HCT116 (cell line): ENCODE results near the gene ISCA2. TPM values are rescaled to one million over a fixed set of nuclear protein-coding genes. Genes with fewer than 3 reads are reported as not detected.

Experiments
- ATAC-seq: fragments of 200-7000 bp; cut with Tn5 transposase; 2 replicates; pipeline ENCODE4 v1.9.1; 2020; ENCODE audit warnings: mild to moderate bottlenecking, moderate library complexity
- BruUV-seq: library from RNA; stranded (reverse); fragments of 400-500 nt; replicated peaks from 2 replicates; lab custom pipeline; 2021; lab: Mats Ljungman, UMichigan
- CTCF ChIA-PET: fragments of 300-600 bp; sonication (Branson Sonifier 250); formaldehyde crosslinking; loops from one replicate; lab custom pipeline; 2021; ENCODE audit warnings: antibody characterized with exemption; lab: Charles Lee
- POLR2A ChIA-PET: fragments of 300-600, 350-600 bp; sonication (Branson Sonifier 250); formaldehyde crosslinking; loops from one replicate; lab custom pipeline; 2021; ENCODE audit warnings: antibody characterized with exemption; lab: Charles Lee
- RAD21 ChIA-PET, 2 experiments: fragments of 300-600 bp; sonication (Branson Sonifier 250); formaldehyde crosslinking; loops; one replicate each; lab custom pipeline; 2023; ENCODE audit warnings: low total read pairs in 2 of 2; ENCODE audit not compliant: uncharacterized antibody in 2 of 2, unreplicated experiment in 2 of 2, low non-redundant PET in 1 of 2; lab: Charles Lee
- DNase-seq: peaks from one replicate; pipeline ENCODE4 v3.0.0-alpha.2; 2010; ENCODE audit warnings: low read depth, low spot score
- H2AFZ ChIP-seq: fragments of 200-600 bp; shearing (Covaris generic), sonication (generic); 2 replicates; pipeline ENCODE4 v1.6.1; 2017; ENCODE audit warnings: low read depth, mixed run types, mixed read lengths, antibody characterized with exemption, low read length; ENCODE audit not compliant: poor library complexity, severe bottlenecking
- H3K27ac ChIP-seq: 2 replicates; pipeline ENCODE4 v1.5.1; 2012; ENCODE audit warnings: low read depth, low read length
- H3K27me3 ChIP-seq: fragments of 200-600 bp; sonication (generic); 2 replicates; pipeline ENCODE4 v1.6.1; 2016; ENCODE audit warnings: mixed run types, low read length, mixed read lengths; ENCODE audit not compliant: insufficient read depth
- H3K36me3 ChIP-seq, 2 experiments: fragments of 200-500 bp in 1 of 2; fragments of 200-600 bp in 1 of 2; sonication (Bioruptor generic) in 1 of 2; sonication (generic) in 1 of 2; 2 replicates each; pipeline versions ENCODE4 v1.5.1 to v1.6.1; 2014 to 2016; ENCODE audit warnings: low read length in 2 of 2, inconsistent platforms in 1 of 2, mixed read lengths in 1 of 2, mixed run types in 1 of 2; ENCODE audit not compliant: insufficient read depth in 2 of 2, control insufficient read depth in 1 of 2
- H3K4me1 ChIP-seq, 2 experiments: fragments of 200-600 bp in 1 of 2; sonication (generic) in 1 of 2; 2 replicates each; pipeline versions ENCODE4 v1.5.1 to v1.6.1; 2012 to 2017; ENCODE audit warnings: low read length in 2 of 2, inconsistent platforms in 1 of 2, mild to moderate bottlenecking in 1 of 2, mixed read lengths in 1 of 2, mixed run types in 1 of 2, moderate library complexity in 1 of 2; ENCODE audit not compliant: insufficient read depth in 2 of 2, control insufficient read depth in 1 of 2
- H3K4me2 ChIP-seq: fragments of 200-600 bp; sonication (generic); 2 replicates; pipeline ENCODE4 v1.6.1; 2017; ENCODE audit warnings: mixed run types, low read length, mixed read lengths
- H3K4me3 ChIP-seq, 2 experiments: fragments of 200-600 bp in 1 of 2; sonication (generic) in 1 of 2; replicated peaks in 1 of 2; 2 replicates each; pipeline ENCODE4 v1.5.1; 2011 to 2016; ENCODE audit warnings: low read length in 2 of 2, control low read depth in 1 of 2, low read depth in 1 of 2, mild to moderate bottlenecking in 1 of 2, mixed read lengths in 1 of 2, mixed run types in 1 of 2
- H3K79me2 ChIP-seq: fragments of 200-600 bp; sonication (generic); 2 replicates; pipeline ENCODE4 v1.6.1; 2017; ENCODE audit warnings: mild to moderate bottlenecking, mixed run types, low read length, moderate library complexity, mixed read lengths; ENCODE audit not compliant: insufficient read depth
- H3K9ac ChIP-seq: fragments of 200-600 bp; sonication (generic); 2 replicates; pipeline ENCODE4 v1.6.1; 2016; ENCODE audit warnings: low read length, mixed read lengths
- H3K9me2 ChIP-seq: fragments of 200-600 bp; sonication (generic), shearing (Covaris generic); 2 replicates; pipeline ENCODE4 v1.6.1; 2017; ENCODE audit warnings: mixed run types, mild to moderate bottlenecking, moderate library complexity; ENCODE audit not compliant: insufficient read depth
- H3K9me3 ChIP-seq, 2 experiments: fragments of 200-500 bp in 1 of 2; fragments of 200-600 bp in 1 of 2; sonication (Bioruptor generic) in 1 of 2; sonication (generic) in 1 of 2; 2 replicates each; pipeline ENCODE4 v1.6.1; 2014 to 2017; ENCODE audit warnings: low read length in 2 of 2, mixed read lengths in 2 of 2, inconsistent platforms in 1 of 2, low read depth in 1 of 2, mild to moderate bottlenecking in 1 of 2, mixed run types in 1 of 2, moderate library complexity in 1 of 2; ENCODE audit not compliant: control insufficient read depth in 1 of 2, insufficient read depth in 1 of 2
- H4K20me1 ChIP-seq: fragments of 200-600 bp; sonication (generic), shearing (Covaris generic); 2 replicates; pipeline ENCODE4 v1.6.1; 2017; ENCODE audit warnings: mixed run types, mild to moderate bottlenecking, moderate library complexity; ENCODE audit not compliant: insufficient read depth
- CBX3 ChIP-seq: IDR thresholded peaks from 2 replicates; pipeline ENCODE4 v1.6.1; 2012; ENCODE audit warnings: low read depth
- CEBPB ChIP-seq: IDR thresholded peaks from 2 replicates; pipeline ENCODE4 v1.6.1; 2012; ENCODE audit warnings: low read depth
- EGR1 ChIP-seq: IDR thresholded peaks from 2 replicates; pipeline ENCODE4 v1.6.1; 2012; ENCODE audit warnings: low read depth
- ELF1 ChIP-seq: IDR thresholded peaks from 2 replicates; pipeline ENCODE4 v1.6.1; 2012; ENCODE audit warnings: low read depth, borderline replicate concordance
- EZH2 ChIP-seq: fragments of 200-600 bp; sonication (generic); IDR thresholded peaks from 2 replicates; pipeline ENCODE4 v1.6.1; 2017; ENCODE audit warnings: antibody characterized with exemption, mixed run types
- EZH2phosphoT487 ChIP-seq: fragments of 200-600 bp; IDR thresholded peaks from 2 replicates; pipeline ENCODE4 v1.6.1; 2018; ENCODE audit warnings: antibody characterized with exemption, borderline replicate concordance
- FOSL1 ChIP-seq: IDR thresholded peaks from 2 replicates; pipeline ENCODE4 v1.6.1; 2012; ENCODE audit warnings: low read depth
- POLR2A ChIP-seq: IDR thresholded peaks from 2 replicates; pipeline ENCODE4 v1.7.0; 2011; ENCODE audit warnings: borderline replicate concordance; ENCODE audit not compliant: insufficient read depth, insufficient read length; ENCODE audit errors: extremely low read depth
- RAD21 ChIP-seq: IDR thresholded peaks from 2 replicates; pipeline ENCODE4 v1.6.1; 2012; ENCODE audit warnings: low read depth, mild to moderate bottlenecking
- SIN3A ChIP-seq: IDR thresholded peaks from 2 replicates; pipeline ENCODE4 v1.6.1; 2012; ENCODE audit warnings: low read depth
- SP1 ChIP-seq: IDR thresholded peaks from 2 replicates; pipeline ENCODE4 v1.6.1; 2012; ENCODE audit warnings: low read depth
- SRF ChIP-seq: IDR thresholded peaks from 2 replicates; pipeline ENCODE4 v1.6.1; 2012; ENCODE audit warnings: low read depth
- TCF7L2 ChIP-seq: IDR thresholded peaks from 2 replicates; pipeline ENCODE4 v1.7.0; 2011; ENCODE audit warnings: borderline replicate concordance, inconsistent platforms; ENCODE audit not compliant: insufficient read depth, insufficient read length; ENCODE audit errors: extremely low read depth
- ZFX ChIP-seq: fragments of 450-650 bp; IDR thresholded peaks from 2 replicates; pipeline ENCODE4 v1.6.1; 2017
- ZNF274 ChIP-seq: fragments of 200-500 bp; sonication (Bioruptor generic); IDR thresholded peaks from 2 replicates; pipeline ENCODE4 v1.6.1; 2014; ENCODE audit warnings: mild to moderate bottlenecking, low read depth, low read length, inconsistent platforms
- intact Hi-C: fragments of 100-400 bp; cut with micrococcal nuclease; formaldehyde crosslinking; loops from 2 replicates; pipeline ENCODE4 v1.10.0; 2022
- total RNA-seq: library from RNA; stranded (reverse); gene quantifications from one replicate; pipeline ENCODE4 v1.2.1, GENCODE V29; 2021; ENCODE audit not compliant: unreplicated experiment
- TF ChIP-seq, protein P1 (sequence below), 3 experiments: fragments of 200-600 bp in 1 of 3; sonication (generic) in 1 of 3; IDR thresholded peaks in 2 of 3; conservative IDR thresholded peaks in 1 of 3; 2 replicates each; pipeline ENCODE4 v1.5.1; 2012 to 2017; ENCODE audit warnings: low read depth in 2 of 3, low read length in 2 of 3, antibody characterized with exemption in 1 of 3, borderline replicate concordance in 1 of 3, control low read depth in 1 of 3, mild to moderate bottlenecking in 1 of 3, mixed read lengths in 1 of 3, mixed run types in 1 of 3, moderate library complexity in 1 of 3; ENCODE audit not compliant: insufficient read depth in 1 of 3
- TF ChIP-seq, protein P2 (sequence below): IDR thresholded peaks from 2 replicates; pipeline ENCODE4 v1.6.1; 2012

ISCA2 gene
- total RNA-seq, 1 experiment from 2014 or later = 27.5 TPM

DNA sequence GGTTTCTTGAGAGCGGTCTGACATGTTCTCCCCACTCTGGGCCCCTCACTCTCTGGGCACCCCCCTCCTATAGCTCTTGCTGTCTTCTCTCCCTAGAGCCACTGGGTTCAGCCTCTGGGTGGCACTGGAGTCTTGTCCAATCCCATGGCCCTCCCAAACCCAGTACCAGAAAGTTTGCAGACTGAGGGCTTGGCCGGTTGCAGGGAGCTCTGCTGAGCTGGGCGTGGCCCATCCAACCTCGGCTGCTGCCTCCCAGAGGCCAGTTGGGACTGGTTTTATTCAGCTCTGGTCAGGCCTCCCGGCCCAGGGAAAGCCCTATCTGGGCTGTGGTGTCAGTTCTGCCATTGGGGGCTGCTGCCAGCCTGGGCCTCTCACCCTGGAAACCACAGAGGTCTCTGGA is 37.9 kb downstream of the ISCA2 start:
- DNase-seq = peak; percentile 63
- intact Hi-C loops = loop anchor here (1.0 kb wide), 1 partner anchor 273 kb away; no protein-coding TSS in a partner anchor
- ChIA-PET POLR2A (no interaction called here), CTCF (interaction anchor here (0.6 to 1.1 kb wide), 12 partner anchors 9 to 392 kb away, joined by 3 to 10 read pairs (median 4); partner anchors contain the start of gene RPS6KL1), RAD21 (interaction anchor here (0.9 to 1.5 kb wide), 3 partner anchors 78 to 232 kb away, joined by 3 to 8 read pairs (median 4); partner anchors contain the start of gene YLPM1 (in 1 of the 2))
- BruUV-seq = no TSS peak
- no peaks in the 10 kb centered on the region for H4K20me1 ChIP-seq
- no peak overlapping the region for H3K4me3 ChIP-seq
- no peaks in the 10 kb centered on the region for H3K9me3 ChIP-seq
- peak overlapping the region; percentile 64 for H3K4me2 ChIP-seq
- H3K9me2 ChIP-seq = no peaks in the 10 kb centered on the region
- H3K4me1 ChIP-seq = peaks cover 10 to 20% of the 10 kb centered on the region in 2 experiments
- H3K9ac ChIP-seq = peak overlapping the region; percentile 33; the same call in 1 of the 2 replicates
- H3K36me3 ChIP-seq = no peaks in the 10 kb centered on the region
- no peaks in the 10 kb centered on the region for H3K27me3 ChIP-seq
- no peaks in the 10 kb centered on the region for H3K79me2 ChIP-seq
- no peak for TF ChIP-seq EZH2phosphoT487
- no peak for TF ChIP-seq TCF7L2
- peak; percentile 82 for TF ChIP-seq RAD21
- TF ChIP-seq, protein P1, sequence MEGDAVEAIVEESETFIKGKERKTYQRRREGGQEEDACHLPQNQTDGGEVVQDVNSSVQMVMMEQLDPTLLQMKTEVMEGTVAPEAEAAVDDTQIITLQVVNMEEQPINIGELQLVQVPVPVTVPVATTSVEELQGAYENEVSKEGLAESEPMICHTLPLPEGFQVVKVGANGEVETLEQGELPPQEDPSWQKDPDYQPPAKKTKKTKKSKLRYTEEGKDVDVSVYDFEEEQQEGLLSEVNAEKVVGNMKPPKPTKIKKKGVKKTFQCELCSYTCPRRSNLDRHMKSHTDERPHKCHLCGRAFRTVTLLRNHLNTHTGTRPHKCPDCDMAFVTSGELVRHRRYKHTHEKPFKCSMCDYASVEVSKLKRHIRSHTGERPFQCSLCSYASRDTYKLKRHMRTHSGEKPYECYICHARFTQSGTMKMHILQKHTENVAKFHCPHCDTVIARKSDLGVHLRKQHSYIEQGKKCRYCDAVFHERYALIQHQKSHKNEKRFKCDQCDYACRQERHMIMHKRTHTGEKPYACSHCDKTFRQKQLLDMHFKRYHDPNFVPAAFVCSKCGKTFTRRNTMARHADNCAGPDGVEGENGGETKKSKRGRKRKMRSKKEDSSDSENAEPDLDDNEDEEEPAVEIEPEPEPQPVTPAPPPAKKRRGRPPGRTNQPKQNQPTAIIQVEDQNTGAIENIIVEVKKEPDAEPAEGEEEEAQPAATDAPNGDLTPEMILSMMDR (IDR thresholded peaks at IDR 0.05 in 2 of 3, conservative IDR thresholded peaks at IDR 0.05 in 1 of 3; ENCODE audit: borderline replicate concordance in 1 of 3, insufficient read depth in 1 of 3, low read depth in 2 of 3, low read length in 2 of 3) = peak; percentile 41 to 73 (median 44); a peak in 5 of 6 replicates
- no peak overlapping the region; the same call in 1 of the 2 replicates for H3K27ac ChIP-seq
- peak; percentile 98 for ATAC-seq
- no peak overlapping the region for H2AFZ ChIP-seq

DNA sequence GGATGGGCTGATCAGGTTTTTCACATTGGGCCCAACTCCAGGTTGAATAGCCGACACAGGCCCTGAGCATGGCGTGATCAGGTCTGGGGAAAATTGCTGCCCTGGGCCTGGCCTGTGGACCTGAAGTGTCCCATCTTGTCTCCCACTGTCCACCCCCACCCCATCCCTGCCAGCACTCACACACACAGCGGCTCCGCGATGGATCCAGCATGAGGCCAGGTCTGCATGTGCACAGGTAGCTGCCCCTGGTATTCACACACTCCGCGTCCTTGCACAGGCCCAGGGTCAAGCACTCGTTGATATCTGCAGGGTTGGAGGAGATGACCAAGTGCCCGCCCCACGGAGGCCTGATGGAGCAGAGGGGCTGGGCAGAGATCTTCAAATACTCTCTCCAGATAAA is 38.7 kb downstream of the ISCA2 start:
- Histone ChIP-seq H3K9me3 (no peaks in the 10 kb centered on the region), H3K9me2 (no peaks in the 10 kb centered on the region), H3K36me3 (no peaks in the 10 kb centered on the region), H3K27ac (no peak overlapping the region), H3K4me3 (no peak overlapping the region), H4K20me1 (no peaks in the 10 kb centered on the region), H3K27me3 (no peaks in the 10 kb centered on the region), H3K4me2 (peak overlapping the region; percentile 64; the same call in 1 of the 2 replicates), H3K9ac (0 out of 2 replicates have a peak overlapping the region, but pooled peaks have one; percentile 33), H2AFZ (no peak overlapping the region), H3K79me2 (no peaks in the 10 kb centered on the region), H3K4me1 (peaks cover 10 to 16% of the 10 kb centered on the region in 2 experiments)
- RAD21 ChIA-PET = interaction anchor here in 1 of 2 experiments (1.5 kb wide), 1 partner anchor 77 kb away, joined by 4 read pairs; no protein-coding TSS in a partner anchor
- no peak for ATAC-seq
- CTCF ChIA-PET = interaction anchor here (0.7 to 1.1 kb wide), 3 partner anchors 30 to 77 kb away, joined by 3 to 10 read pairs (median 6); no protein-coding TSS in a partner anchor
- POLR2A ChIA-PET = no interaction called here
- DNase-seq = no peak
- no TSS peak for BruUV-seq
- TF ChIP-seq CBX3 = no peak
- no peak for TF ChIP-seq EGR1
- no peak for TF ChIP-seq FOSL1
- TF ChIP-seq ELF1 = no peak
- TF ChIP-seq, protein P2, sequence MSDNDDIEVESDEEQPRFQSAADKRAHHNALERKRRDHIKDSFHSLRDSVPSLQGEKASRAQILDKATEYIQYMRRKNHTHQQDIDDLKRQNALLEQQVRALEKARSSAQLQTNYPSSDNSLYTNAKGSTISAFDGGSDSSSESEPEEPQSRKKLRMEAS = no peak
- no peak for TF ChIP-seq ZFX
- no peak for TF ChIP-seq ZNF274
- no peak for TF ChIP-seq EZH2phosphoT487
- no peak for TF ChIP-seq SP1
- no peak for TF ChIP-seq POLR2A
- TF ChIP-seq CEBPB = no peak
- TF ChIP-seq EZH2 = no peak
- no peak for TF ChIP-seq SIN3A
- no peak for TF ChIP-seq SRF
- TF ChIP-seq TCF7L2 = no peak
- intact Hi-C loops = no loop called here
